HG03521 (cell line): ENCODE results near the gene PTPRN2.

Experiments
- ATAC-seq: cut with Tn5 transposase; IDR thresholded peaks from one replicate; pipeline ENCODE4 v1.9.1; 2021; ENCODE audit warnings: mild to moderate bottlenecking, moderate library complexity; ENCODE audit not compliant: unreplicated experiment

Gene PTPRN2

DNA sequence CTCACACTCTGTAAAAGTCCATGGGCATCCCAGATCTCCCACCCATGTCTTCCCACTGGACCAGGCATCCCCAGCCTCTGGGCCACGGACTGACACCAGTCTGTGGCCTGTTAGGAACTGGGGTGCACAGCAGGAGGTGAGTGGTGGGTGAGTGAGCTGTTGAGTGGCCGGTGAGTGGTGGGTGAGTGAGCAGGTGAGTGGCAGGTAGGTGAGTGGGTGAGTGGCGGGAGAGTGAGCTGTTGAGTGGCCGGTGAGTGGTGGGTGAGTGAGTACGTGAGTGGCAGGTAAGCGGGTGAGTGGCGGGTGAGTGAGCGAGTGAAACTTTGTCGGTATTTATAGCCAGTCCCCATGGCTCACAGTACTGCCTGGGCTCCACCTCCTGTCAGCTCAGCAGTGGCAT, 779.6 kb downstream of the PTPRN2 start:
- no peak for ATAC-seq

DNA sequence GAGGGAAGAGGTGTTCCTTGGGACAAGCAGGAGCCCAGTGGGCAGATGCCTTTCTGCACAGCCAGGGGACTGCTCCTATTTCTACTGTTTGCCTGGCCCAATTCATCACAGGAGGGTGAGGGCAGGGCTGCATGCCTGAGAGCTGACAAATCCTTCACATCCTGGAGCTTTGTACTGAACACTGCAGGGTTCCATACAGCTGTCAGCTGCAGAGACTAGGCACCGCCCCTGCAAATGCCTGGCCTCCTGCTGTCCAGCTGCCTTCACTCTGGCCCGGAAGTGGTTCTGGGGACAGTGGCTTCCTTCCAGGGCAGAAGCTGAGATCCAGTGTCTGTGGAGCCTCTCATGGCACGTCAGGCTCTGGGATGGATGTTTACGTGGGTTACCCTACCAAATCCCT, 780.1 kb downstream of the PTPRN2 start:
- ATAC-seq = no peak

DNA sequence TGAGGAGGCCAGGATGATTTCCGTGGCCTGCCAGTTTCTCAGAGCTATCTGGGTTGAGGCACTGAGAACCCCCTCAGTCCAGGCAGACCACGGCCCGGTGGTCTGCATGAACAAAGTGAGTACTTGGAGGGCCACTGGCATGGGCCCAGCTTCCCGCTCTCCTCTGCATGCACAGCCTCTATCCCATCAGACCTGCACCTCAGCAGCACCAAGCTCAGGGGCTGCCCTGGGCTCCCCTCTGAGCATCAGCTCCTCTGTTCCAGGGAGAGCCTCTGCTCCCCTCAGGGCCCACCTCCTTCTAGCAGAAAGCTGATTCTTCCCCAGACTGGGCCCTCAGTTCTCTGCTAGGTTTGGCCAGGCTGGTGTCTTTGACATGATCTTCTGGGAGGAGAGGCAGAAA, 780.9 kb downstream of the PTPRN2 start:
- no peak for ATAC-seq

GRCh38 chr7:157805713-157806112, 781.9 kb downstream of the PTPRN2 start:
- ATAC-seq = no peak

- ATAC-seq = no peak
These were observed 783.7 kb downstream of the PTPRN2 start for GRCh38 chr7:157803906-157804305.

GRCh38 chr7:157801971-157802675, 785.5 kb downstream of the PTPRN2 start:
- ATAC-seq = no peak

- ATAC-seq = no peak
These were observed 786.5 kb downstream of the PTPRN2 start for GRCh38 chr7:157801113-157801512.

DNA sequence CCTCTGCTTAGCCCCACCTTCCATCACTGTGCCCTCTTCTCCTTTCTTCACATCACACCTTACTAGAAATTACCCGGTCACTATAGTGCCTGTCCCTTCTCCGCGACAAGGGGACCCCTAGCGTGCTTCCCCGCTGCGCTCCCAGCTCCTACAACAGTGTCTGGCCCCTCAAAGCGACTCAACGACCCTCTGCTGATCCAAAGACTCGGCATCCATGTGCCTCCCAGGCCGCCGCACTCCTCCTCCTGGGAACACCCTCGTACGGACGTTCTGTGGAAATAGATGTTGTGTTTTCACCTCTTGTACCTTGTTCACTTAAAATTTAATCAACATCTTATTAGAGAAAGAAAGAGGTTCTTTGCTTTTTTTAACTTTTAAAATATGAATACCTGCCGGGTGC, 787.3 kb downstream of the PTPRN2 start:
- no peak for ATAC-seq

- no peak for ATAC-seq
These were observed 788.4 kb downstream of the PTPRN2 start for GRCh38 chr7:157799076-157799685.

DNA sequence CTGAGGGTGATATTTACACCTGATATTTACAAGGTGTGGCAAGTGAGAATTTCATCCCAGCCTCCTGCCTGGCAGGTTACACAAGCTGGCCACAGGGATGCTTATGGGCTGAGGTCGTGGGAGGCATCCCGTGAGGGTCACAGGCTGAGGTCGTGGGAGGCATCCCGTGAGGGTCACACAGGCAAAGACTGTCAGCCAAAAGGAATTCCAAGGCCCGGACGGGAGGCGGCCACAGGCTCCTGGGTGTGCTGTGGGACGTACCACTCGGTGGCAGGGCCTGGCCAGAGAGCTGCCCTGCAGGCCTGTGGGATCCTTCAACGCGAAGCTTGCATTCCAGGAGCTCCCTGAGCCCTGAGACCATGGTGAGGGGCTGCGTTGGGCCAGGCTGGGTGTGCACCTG, 790.3 kb downstream of the PTPRN2 start:
- no peak for ATAC-seq

DNA sequence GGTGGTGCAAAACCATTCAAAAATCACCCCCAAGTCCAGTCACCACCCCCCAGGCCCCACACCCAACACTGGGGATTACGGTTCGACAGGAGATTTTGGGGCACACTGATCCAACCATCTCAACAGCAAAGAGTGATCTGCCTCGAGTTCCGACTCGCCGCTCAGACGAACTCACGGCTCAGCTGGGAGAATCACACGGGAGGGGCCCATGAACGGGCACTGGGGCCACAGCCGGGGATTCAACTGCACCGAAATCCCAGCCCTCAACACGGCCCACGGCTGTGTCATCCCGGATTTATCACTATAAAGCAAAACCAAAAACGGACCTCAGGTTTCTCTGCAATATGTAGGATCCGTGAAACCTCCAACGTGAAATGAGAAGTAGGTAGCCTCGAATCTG, 790.8 kb downstream of the PTPRN2 start:
- no peak for ATAC-seq

DNA sequence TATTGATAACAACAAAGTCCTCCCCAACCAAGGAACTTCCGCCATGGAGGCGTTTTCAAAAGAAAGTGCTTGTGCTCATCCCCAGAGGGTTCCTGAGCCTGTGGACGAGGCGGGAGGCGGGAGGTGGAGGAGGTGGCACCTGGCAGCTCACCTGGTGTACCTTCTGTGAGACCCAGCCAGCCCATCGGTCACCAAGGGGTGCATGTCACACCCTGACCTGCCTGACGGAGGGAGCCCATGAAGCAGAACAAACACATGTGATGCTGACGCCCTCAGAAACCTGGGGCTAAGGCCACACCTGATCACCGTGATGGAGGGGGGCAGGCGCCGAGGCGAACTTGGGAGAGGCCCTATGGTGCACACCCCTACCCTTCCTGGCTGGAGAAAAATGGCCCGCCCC, 792.0 kb downstream of the PTPRN2 start:
- ATAC-seq = no peak

DNA sequence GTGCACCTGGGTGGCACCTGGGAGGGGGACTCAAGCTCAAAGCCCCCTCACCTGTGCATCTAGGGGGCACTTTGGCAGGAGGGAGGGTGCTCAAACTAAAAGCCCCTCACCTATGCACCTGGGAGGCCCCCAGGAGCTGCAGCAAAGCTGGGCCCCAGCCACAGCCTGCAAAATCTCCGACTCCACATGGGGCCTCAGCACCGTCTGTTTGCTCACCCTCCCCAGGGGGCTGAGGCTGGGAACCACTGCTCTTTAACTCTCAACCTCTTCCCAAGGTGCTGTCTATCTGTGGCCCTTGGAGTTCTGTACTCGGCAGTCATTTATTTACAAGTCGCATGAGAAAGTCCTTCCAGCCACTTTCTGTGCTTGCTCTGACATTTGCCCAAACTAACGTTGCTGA, 792.4 kb downstream of the PTPRN2 start:
- ATAC-seq = no peak

- ATAC-seq = no peak
These were observed 792.9 kb downstream of the PTPRN2 start for GRCh38 chr7:157794746-157795065.

GRCh38 chr7:157793973-157794745, 793.5 kb downstream of the PTPRN2 start:
- no peak for ATAC-seq

GRCh38 chr7:157793087-157793353, 794.6 kb downstream of the PTPRN2 start:
- no peak for ATAC-seq

GRCh38 chr7:157792241-157793086, 795.2 kb downstream of the PTPRN2 start:
- no peak for ATAC-seq

DNA sequence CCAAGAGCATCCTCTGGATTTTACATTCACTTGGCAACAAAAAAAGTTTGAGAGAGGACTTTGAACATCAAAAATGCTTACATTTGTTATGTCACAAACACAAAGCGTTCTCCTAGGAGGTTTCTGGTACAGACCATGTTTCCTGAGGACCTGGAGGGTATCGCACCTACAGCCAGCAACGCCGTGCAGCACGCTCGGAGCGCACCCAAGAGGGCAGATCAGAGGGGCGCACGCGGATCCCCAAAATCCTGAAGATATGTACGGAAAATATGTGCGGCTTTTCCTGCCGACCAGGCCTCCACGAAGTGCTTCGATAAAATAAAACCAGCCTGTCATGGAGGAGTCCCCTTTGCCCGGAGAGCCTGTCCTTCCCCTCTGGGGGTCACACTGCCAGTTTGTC, 796.0 kb downstream of the PTPRN2 start:
- ATAC-seq = no peak

- no peak for ATAC-seq
These were observed 796.4 kb downstream of the PTPRN2 start for GRCh38 chr7:157791261-157791660.

DNA sequence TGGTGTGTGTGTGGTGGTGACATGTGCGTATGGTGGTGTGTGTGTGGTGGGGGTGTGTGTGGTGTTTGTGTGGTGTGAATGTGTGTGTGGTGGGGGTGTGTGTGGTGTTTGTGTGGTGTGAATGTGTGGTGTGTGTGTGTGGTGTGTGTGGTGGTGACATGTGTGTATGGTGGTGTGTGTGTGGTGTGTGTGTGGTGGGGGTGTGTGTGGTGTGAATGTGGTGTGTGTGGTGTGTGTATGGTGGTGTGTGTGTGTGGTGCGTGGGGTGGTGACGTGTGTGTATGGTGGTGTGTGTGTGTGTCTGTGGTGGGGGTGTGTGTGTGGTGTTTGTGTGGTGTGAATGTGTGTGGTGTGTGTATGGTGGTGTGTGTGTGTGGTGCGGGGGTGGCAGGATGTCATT, 797.7 kb downstream of the PTPRN2 start:
- ATAC-seq = no peak

DNA sequence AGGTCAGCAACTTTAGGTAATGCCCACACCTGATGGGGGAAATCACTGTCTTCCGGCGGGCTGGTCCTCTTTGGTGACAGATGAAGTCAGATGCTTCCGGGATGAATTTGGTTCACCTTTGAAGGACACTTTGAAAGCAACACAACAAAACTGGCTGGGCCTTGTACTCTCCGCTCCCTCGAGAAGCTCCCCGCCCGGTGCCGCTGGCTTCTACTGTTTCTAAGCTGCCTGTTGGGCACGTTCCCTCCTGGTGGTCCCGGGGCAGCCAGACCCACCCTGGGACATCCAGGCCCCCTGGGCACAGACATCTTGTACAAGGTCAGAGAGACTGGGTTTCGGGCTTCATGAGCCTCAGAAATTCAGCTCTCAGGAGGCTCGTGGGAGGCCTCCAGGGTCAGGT, 798.5 kb downstream of the PTPRN2 start:
- ATAC-seq = no peak

- ATAC-seq = no peak
These were observed 799.0 kb downstream of the PTPRN2 start for GRCh38 chr7:157788573-157788972.
